Measurements from ENCODE around the gene XRCC1. TPM values are rescaled to one million over a fixed set of nuclear protein-coding genes. Genes with fewer than 3 reads are reported as not detected.

Gene XRCC1
- total and polyA plus RNA-seq, 2 experiments from 2014 or later, result 35.3 to 49.5 TPM

GRCh38 chr19:43541920-43542650, 33.2 kb downstream of the XRCC1 start:
- Mint-ChIP-seq H3K4me1 (no peaks in the 10 kb centered on the region), H3K27me3 (ENCODE audit: insufficient read depth, low read depth, poor library complexity) (peaks cover 1% of the 10 kb centered on the region), H3K4me3 (no peak overlapping the region), H3K36me3 (ENCODE audit: low read depth) (peaks cover 78% of the 10 kb centered on the region), H3K9me3 (peaks cover 21% of the 10 kb centered on the region), H3K27ac (no peak overlapping the region)
- Histone ChIP-seq H3K36me3 (ENCODE audit: insufficient read depth) (peaks cover 17% of the 10 kb centered on the region), H3F3A (replicated peaks; ENCODE audit: low read depth) (no peaks in the 10 kb centered on the region), H3K4me1 (ENCODE audit: insufficient read depth) (no peaks in the 10 kb centered on the region), H3K9me2 (ENCODE audit: insufficient read depth) (0 out of 2 replicates have a peak, but pooled peaks cover 3% of the 10 kb centered on the region), H3K27me3 (ENCODE audit: insufficient read depth) (no peaks in the 10 kb centered on the region), H3K4me2 (no peak overlapping the region), H3K27ac (ENCODE audit: low read depth) (no peak overlapping the region), H3K4me3 (no peak overlapping the region), H2AFZ (no peak overlapping the region), H4K20me1 (replicated peaks; ENCODE audit: insufficient read depth) (no peaks in the 10 kb centered on the region; the same call in 1 of the 2 replicates), H3K79me2 (replicated peaks; ENCODE audit: insufficient read depth) (no peaks in the 10 kb centered on the region)
- no peak for TF ChIP-seq CREB1 (CRISPR knock-in tag; IDR thresholded peaks at IDR 0.05; ENCODE audit: low read depth)
- TF ChIP-seq, protein P1, sequence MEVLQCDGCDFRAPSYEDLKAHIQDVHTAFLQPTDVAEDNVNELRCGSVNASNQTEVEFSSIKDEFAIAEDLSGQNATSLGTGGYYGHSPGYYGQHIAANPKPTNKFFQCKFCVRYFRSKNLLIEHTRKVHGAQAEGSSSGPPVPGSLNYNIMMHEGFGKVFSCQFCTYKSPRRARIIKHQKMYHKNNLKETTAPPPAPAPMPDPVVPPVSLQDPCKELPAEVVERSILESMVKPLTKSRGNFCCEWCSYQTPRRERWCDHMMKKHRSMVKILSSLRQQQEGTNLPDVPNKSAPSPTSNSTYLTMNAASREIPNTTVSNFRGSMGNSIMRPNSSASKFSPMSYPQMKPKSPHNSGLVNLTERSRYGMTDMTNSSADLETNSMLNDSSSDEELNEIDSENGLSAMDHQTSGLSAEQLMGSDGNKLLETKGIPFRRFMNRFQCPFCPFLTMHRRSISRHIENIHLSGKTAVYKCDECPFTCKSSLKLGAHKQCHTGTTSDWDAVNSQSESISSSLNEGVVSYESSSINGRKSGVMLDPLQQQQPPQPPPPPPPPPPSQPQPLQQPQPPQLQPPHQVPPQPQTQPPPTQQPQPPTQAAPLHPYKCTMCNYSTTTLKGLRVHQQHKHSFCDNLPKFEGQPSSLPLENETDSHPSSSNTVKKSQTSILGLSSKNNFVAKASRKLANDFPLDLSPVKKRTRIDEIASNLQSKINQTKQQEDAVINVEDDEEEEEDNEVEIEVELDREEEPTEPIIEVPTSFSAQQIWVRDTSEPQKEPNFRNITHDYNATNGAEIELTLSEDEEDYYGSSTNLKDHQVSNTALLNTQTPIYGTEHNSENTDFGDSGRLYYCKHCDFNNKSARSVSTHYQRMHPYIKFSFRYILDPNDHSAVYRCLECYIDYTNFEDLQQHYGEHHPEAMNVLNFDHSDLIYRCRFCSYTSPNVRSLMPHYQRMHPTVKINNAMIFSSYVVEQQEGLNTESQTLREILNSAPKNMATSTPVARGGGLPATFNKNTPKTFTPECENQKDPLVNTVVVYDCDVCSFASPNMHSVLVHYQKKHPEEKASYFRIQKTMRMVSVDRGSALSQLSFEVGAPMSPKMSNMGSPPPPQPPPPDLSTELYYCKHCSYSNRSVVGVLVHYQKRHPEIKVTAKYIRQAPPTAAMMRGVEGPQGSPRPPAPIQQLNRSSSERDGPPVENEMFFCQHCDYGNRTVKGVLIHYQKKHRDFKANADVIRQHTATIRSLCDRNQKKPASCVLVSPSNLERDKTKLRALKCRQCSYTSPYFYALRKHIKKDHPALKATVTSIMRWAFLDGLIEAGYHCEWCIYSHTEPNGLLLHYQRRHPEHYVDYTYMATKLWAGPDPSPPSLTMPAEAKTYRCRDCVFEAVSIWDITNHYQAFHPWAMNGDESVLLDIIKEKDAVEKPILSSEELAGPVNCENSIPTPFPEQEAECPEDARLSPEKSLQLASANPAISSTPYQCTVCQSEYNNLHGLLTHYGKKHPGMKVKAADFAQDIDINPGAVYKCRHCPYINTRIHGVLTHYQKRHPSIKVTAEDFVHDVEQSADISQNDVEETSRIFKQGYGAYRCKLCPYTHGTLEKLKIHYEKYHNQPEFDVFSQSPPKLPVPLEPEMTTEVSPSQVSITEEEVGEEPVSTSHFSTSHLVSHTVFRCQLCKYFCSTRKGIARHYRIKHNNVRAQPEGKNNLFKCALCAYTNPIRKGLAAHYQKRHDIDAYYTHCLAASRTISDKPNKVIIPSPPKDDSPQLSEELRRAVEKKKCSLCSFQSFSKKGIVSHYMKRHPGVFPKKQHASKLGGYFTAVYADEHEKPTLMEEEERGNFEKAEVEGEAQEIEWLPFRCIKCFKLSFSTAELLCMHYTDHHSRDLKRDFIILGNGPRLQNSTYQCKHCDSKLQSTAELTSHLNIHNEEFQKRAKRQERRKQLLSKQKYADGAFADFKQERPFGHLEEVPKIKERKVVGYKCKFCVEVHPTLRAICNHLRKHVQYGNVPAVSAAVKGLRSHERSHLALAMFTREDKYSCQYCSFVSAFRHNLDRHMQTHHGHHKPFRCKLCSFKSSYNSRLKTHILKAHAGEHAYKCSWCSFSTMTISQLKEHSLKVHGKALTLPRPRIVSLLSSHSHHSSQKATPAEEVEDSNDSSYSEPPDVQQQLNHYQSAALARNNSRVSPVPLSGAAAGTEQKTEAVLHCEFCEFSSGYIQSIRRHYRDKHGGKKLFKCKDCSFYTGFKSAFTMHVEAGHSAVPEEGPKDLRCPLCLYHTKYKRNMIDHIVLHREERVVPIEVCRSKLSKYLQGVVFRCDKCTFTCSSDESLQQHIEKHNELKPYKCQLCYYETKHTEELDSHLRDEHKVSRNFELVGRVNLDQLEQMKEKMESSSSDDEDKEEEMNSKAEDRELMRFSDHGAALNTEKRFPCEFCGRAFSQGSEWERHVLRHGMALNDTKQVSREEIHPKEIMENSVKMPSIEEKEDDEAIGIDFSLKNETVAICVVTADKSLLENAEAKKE (CRISPR knock-in tag; IDR thresholded peaks at IDR 0.05), result no peak
- TF ChIP-seq EZH2phosphoT487 (IDR thresholded peaks at IDR 0.05; ENCODE audit: unreplicated experiment), result no peak
- TF ChIP-seq REST (IDR thresholded peaks at IDR 0.05; ENCODE audit: unreplicated experiment), result no peak
- TF ChIP-seq ZNF331 (CRISPR knock-in tag; IDR thresholded peaks at IDR 0.05; ENCODE audit: low read depth), result no peak
- no peak for TF ChIP-seq ETS1 (IDR thresholded peaks at IDR 0.05)
- no peak for TF ChIP-seq EZH2 (IDR thresholded peaks at IDR 0.05; ENCODE audit: low read depth, unreplicated experiment)
- TF ChIP-seq CTCF (conservative IDR thresholded peaks at IDR 0.05; ENCODE audit: low read depth in 2 of 2), result no peak
- TF ChIP-seq ZNF114 (CRISPR knock-in tag; IDR thresholded peaks at IDR 0.05), result no peak
- TF ChIP-seq STAT1 (IDR thresholded peaks at IDR 0.05; ENCODE audit: unreplicated experiment), result no peak
- ATAC-seq (no peak), DNase-seq (ENCODE audit: low spot score) (no peak)
